Epithelial cell of proximal tubule (primary cell): ENCODE data around the gene TFE3. TPM values are rescaled to one million over a fixed set of nuclear protein-coding genes. Genes with fewer than 3 reads are reported as not detected.

Source experiments
- DNase-seq: peaks from one replicate; pipeline ENCODE4 v3.0.0-alpha.2; 2011; ENCODE audit warnings: low read depth
- H3K4me3 ChIP-seq: 2 replicates; pipeline ENCODE4 v1.5.1; 2011; ENCODE audit warnings: low read depth, mild to moderate bottlenecking, low read length
- total RNA-seq: library from RNA; depleted of rRNA; stranded (reverse); fragments of >200 nt; gene quantifications from 2 replicates; pipeline ENCODE4 v1.2.3, GENCODE V29; 2015
- TF ChIP-seq, protein P1 (sequence below): conservative IDR thresholded peaks from 2 replicates; pipeline ENCODE4 v1.5.1; 2012; ENCODE audit warnings: low read depth, mild to moderate bottlenecking, low read length

TFE3 gene
- total RNA-seq, 1 donor from 2014 or later = 51.8 TPM

DNA sequence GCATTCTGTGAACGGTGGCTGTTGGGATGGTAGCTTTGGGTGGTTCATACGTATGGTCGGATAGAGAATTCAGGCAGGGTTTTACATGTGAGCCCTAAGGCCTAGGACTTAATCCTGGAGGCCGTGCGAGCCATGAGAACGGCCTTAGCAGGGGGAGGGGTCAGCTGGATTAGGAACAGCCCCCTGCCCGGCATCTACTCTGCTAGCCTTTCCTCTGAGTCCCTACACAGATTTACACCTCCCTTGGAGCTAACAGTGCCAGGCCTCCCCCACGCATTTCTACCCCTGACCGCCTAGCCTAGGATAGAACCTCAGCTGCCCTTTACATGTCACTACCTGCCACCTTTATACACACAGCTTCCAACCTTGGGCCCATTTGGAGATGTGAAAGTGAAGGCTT is 23.5 kb upstream of the TFE3 start:
- TF ChIP-seq, protein P1, sequence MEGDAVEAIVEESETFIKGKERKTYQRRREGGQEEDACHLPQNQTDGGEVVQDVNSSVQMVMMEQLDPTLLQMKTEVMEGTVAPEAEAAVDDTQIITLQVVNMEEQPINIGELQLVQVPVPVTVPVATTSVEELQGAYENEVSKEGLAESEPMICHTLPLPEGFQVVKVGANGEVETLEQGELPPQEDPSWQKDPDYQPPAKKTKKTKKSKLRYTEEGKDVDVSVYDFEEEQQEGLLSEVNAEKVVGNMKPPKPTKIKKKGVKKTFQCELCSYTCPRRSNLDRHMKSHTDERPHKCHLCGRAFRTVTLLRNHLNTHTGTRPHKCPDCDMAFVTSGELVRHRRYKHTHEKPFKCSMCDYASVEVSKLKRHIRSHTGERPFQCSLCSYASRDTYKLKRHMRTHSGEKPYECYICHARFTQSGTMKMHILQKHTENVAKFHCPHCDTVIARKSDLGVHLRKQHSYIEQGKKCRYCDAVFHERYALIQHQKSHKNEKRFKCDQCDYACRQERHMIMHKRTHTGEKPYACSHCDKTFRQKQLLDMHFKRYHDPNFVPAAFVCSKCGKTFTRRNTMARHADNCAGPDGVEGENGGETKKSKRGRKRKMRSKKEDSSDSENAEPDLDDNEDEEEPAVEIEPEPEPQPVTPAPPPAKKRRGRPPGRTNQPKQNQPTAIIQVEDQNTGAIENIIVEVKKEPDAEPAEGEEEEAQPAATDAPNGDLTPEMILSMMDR = no peak
- H3K4me3 ChIP-seq = no peak overlapping the region
- DNase-seq = no peak

DNA sequence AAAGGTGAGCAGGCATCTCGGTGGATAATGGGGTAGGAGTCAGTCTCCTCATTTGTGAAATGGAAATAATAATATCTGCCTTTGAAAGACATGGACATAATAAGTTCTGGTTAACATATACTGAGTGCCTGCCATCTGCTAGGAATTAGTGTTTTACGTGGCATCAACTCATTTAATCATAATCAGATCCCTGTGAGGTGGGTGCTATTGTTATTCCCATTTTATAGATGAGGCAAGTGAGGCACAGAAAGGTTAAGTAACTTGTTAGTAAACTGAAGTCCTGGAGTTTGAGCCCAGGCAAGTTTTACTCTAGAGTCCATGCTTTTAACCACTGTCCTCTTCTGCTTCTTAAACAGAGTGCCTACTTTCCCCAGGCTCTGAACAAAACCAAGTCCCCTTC is 23.1 kb upstream of the TFE3 start:
- no peak overlapping the region for H3K4me3 ChIP-seq
- no peak for DNase-seq
- TF ChIP-seq, protein P1 = no peak

DNA sequence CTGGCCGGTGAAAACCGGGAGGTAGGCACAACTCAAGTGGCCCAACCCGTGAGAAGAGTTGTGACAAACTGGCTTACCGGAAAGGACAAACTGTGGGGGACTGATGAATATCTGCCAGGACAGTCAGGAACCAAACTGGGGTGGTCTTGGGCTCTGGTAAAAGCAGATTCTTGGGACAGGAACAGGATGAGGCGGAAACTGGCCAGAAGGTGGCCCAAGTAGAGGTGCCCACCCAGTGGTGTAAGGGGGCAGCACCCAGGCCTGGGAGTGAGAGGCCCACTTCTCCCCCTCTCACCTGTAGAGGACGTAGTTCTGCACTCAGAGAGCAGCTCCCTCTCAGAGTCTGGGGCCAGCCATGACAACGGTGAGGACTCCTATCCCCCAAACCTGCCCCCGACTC is 21.6 kb upstream of the TFE3 start:
- no peak for DNase-seq
- H3K4me3 ChIP-seq = no peak overlapping the region
- TF ChIP-seq, protein P1 = no peak

DNA sequence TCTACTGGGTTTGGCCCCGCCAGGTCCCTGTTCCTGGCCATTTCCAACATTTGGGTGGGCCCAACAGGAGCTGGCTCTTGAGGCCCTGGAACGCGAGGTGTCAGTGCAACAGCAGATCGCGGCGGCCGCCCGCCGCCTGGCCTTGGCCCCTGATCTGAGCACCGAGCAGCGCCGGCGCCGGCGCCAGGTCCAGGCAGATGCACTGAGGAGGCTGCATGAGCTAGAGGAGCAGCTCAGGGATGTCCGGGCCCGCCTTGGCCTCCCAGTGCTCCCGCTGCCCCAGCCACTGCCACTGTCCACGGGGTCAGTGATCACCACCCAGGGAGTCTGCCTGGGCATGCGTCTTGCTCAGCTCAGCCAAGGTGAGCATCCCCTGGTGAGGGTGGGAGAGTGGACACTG is 21.1 kb upstream of the TFE3 start:
- no peak overlapping the region for H3K4me3 ChIP-seq
- TF ChIP-seq, protein P1 = no peak
- no peak for DNase-seq

DNA sequence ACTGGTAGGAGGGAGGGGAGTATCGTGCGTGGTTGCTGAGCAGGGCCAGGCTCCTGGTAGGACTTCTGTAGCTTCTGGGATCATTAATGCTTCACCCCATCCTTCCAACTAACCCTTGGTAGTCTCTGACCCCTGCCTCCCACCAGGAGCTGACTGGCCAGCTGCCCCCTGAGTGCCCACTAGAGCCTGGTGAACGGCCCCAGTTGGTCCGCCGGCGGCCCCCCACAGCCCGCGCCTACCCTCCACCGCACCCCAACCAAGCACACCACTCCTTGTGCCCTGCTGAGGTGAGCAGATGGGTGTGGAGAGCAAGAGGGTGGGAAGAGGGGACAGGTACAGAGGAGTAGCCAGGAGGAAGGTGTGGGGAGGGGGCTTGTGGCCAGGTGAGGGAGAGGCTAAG is 20.6 kb upstream of the TFE3 start:
- DNase-seq = no peak
- TF ChIP-seq, protein P1 = no peak
- H3K4me3 ChIP-seq = no peak overlapping the region

DNA sequence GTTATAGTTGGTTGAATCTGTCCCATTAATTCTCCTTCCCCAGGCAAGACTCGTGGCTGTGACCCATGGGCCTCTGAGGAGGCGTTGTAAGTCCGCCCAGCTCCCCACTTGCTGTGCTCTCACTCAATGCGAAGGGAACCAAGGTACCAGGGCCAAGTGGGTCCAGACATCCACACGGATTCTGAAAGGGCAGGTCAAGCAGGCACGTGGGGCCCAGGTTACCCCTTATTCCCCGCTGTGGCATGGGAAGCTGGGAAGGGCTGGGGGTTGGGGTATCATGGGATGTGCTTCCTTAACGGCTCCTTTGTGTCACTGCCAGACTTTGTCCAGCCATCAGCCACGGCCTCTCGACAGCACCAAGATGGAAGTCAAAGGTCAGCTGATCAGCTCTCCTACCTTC is 18.8 kb upstream of the TFE3 start:
- no peak overlapping the region for H3K4me3 ChIP-seq
- DNase-seq = no peak
- TF ChIP-seq, protein P1 = no peak

DNA sequence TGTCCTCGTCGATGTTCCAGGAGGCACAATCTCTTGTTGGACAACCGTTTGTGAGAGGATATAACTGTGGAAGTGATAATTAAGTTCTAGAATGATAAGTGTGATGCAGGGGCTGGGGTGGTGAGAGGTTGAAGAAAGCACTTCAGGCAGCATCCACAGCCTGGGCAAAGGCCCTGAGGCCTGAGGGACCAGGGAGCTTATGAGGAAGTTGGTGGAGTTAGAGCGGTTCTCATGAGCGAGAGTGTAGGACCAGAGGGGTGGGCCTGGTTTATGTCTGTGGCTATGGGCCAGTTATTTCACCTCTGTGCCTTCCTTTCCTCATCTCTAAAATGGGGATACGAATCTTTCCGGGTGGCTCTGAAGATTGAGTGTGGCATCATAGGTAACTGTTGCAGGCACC is 18.3 kb upstream of the TFE3 start:
- TF ChIP-seq, protein P1 = no peak
- DNase-seq = no peak
- no peak overlapping the region for H3K4me3 ChIP-seq
